Heart left ventricle (tissue), 13 donors: ENCODE results near the gene SUCLA2.

Source experiments
- POLR2A ChIP-seq, 2 donors: fragments of 450-650 bp; IDR thresholded peaks; one replicate each; pipeline ENCODE4 v1.6.1; 2017; ENCODE audit warnings: antibody characterized with exemption in 2 of 2, mild to moderate bottlenecking in 2 of 2, moderate library complexity in 2 of 2
- TF ChIP-seq, protein P1 (sequence below), 12 donors: fragments of 200-600 bp; sonication (generic) in 4 of 12; IDR thresholded peaks; one replicate each; pipeline versions ENCODE4 v1.5.0 to v1.8.0; 2018 to 2022; ENCODE audit warnings: antibody characterized with exemption in 12 of 12, mild to moderate bottlenecking in 5 of 12
- donor health status: ischemic (EF 13 %, LVEDD 7.1; RV severe dilation, severe dysfunction).
- donor health status: DM: no; HTN: yes; CAD: no.
- donor health status: DM: no; HTN: no; CAD: no.
- donor health status: ischemic (EF 25% LVEDD 6.9; RV normal size, moderate dysfunction).
- donor health status: ischemic (EF 25% LVEDD 5.7; RV mildly dilated, moderate dysfunction).
- donor health status: ischemic (EF 35%, LVEDD 5.7; RV mildly dilated, moderate dysfunction).
- donor health status: nonischemic (EF 11% LVEDD 7.7; RV severe dilation, severe dysfunction).
- donor health status: DM: yes; HTN: yes; CAD: no.
- donor health status: PGD.
- donor health status: ischemic (EF 29% LVEDD 5.4; RV normal size, mild dysfunction).
- donor health status: nonischemic (EF 23%, LVEDD 6.1; RV moderate dilation, normal function).

DNA sequence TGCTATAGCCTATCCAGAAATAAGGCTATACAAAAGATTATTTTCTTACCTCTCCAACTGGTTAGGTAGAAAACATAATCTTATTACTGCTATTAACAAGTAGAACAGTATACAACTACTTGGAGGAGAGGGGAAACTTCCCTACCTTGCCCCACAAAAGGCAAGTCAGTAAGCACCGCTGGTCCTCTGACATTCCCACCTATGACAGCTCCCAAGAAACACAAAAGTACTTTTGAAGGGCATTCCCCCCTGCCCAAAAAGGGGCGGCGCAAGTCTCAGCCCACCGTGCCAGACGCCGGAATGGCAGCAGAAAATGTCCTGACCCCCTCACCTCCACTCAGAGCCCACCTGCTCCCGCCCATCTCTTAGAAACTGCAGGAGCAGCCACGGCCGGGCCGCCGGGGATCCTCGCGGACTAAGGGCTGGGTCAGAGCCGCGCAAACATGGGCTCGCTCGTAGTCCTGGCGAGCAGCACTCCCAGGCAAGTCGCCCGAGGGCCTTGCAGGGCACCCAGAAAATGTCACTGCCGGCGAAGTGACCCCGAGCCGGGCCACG is 437 bp downstream of the SUCLA2 start:
- TF ChIP-seq, protein P1, sequence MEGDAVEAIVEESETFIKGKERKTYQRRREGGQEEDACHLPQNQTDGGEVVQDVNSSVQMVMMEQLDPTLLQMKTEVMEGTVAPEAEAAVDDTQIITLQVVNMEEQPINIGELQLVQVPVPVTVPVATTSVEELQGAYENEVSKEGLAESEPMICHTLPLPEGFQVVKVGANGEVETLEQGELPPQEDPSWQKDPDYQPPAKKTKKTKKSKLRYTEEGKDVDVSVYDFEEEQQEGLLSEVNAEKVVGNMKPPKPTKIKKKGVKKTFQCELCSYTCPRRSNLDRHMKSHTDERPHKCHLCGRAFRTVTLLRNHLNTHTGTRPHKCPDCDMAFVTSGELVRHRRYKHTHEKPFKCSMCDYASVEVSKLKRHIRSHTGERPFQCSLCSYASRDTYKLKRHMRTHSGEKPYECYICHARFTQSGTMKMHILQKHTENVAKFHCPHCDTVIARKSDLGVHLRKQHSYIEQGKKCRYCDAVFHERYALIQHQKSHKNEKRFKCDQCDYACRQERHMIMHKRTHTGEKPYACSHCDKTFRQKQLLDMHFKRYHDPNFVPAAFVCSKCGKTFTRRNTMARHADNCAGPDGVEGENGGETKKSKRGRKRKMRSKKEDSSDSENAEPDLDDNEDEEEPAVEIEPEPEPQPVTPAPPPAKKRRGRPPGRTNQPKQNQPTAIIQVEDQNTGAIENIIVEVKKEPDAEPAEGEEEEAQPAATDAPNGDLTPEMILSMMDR (IDR thresholded peaks at IDR 0.05) = no peak
- no peak for TF ChIP-seq POLR2A (IDR thresholded peaks at IDR 0.05)
